Activated T-helper 1 cell treated with anti-CD3 and anti-CD28 coated beads, Interleukin-2, amount 50 U/mL, for 16 hours (primary cell): ENCODE measurements around the gene PLCG1.

Experiments used
- DNase-seq, 2 donors: peaks; one replicate each; pipeline ENCODE4 v3.0.0-alpha.2; 2020; ENCODE audit warnings: low read depth in 1 of 2, low spot score in 1 of 2

PLCG1 gene

GRCh38 chr20:41142245-41142644, 4.9 kb downstream of the PLCG1 start:
- DNase-seq = no peak

GRCh38 chr20:41142919-41143318, 5.6 kb downstream of the PLCG1 start:
- no peak for DNase-seq

- DNase-seq = no peak
Measured at GRCh38 chr20:41143354-41143753, 6.0 kb downstream of the PLCG1 start.

GRCh38 chr20:41145317-41145716, 8.0 kb downstream of the PLCG1 start:
- DNase-seq = no peak

GRCh38 chr20:41145821-41146620, 8.7 kb downstream of the PLCG1 start:
- no peak for DNase-seq

GRCh38 chr20:41147767-41148191, 10.4 kb downstream of the PLCG1 start:
- no peak for DNase-seq

GRCh38 chr20:41148942-41149341, 11.6 kb downstream of the PLCG1 start:
- DNase-seq = no peak

GRCh38 chr20:41150664-41151063, 13.3 kb downstream of the PLCG1 start:
- DNase-seq = no peak

- DNase-seq = no peak
Measured at GRCh38 chr20:41151134-41151869, 14.0 kb downstream of the PLCG1 start.

GRCh38 chr20:41152108-41152757, 14.9 kb downstream of the PLCG1 start:
- no peak for DNase-seq

- DNase-seq = no peak
Measured at GRCh38 chr20:41154436-41155176, 17.3 kb downstream of the PLCG1 start.

- DNase-seq = no peak
Measured at GRCh38 chr20:41155261-41155660, 17.9 kb downstream of the PLCG1 start.

- DNase-seq = no peak
Measured at GRCh38 chr20:41158082-41158625, 20.8 kb downstream of the PLCG1 start.

- DNase-seq = no peak
Measured at GRCh38 chr20:41159547-41159946, 22.2 kb downstream of the PLCG1 start.

- DNase-seq = no peak
Measured at GRCh38 chr20:41160686-41161085, 23.3 kb downstream of the PLCG1 start.

GRCh38 chr20:41161886-41162285, 24.5 kb downstream of the PLCG1 start:
- DNase-seq = no peak

- DNase-seq = no peak
Measured at GRCh38 chr20:41162396-41162795, 25.1 kb downstream of the PLCG1 start.

GRCh38 chr20:41163821-41164220, 26.5 kb downstream of the PLCG1 start:
- no peak for DNase-seq

- DNase-seq = no peak
Measured at GRCh38 chr20:41165001-41165882, 27.9 kb downstream of the PLCG1 start.
